ENCODE measurements around the gene GATA5.

Gene GATA5

DNA sequence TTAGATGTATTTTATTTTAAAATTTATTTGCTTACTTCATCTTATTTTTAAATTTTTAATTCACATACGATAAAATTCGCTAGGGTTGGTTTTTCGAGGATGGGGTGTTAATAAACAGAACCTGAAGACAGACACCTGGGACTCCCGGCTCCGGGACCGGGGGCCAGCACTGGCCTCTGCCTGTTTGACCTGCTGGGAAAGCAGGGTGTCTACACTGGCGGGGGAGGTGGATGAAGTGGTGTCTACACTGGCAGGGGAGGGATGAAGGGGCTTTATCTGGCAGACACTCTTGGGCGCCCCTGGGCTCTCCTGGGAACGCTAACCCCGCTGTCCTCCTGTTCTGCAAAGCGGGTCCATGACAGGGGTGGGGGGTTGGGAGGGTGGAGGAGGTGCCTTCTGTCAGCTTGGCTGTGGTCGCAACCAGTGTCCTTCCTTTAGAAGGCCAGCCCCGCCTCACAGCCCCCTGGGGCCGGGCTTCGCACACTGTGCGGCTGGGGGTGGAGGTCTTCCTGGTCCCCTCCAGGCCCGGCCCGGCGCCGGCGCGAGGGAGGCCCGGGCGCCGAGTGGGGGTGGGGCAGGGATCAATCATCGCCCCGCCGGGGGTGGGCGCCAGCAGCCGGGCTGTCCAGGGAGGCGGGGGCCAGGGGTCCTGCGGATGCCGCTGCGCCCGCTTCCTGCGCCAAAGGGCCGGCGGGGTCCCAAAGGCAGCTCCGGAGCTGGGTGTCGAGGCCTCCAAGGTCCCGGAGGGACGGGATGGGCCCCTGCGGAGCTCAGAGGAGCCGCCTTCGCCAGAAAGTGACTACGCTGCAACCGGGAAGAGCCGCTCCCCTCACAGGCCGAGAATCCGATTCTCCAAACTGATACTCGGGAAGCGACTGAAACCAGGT is 1.8 kb downstream of the GATA5 start:
- FAIRE-seq (no peak), DNase-seq (ENCODE audit: low spot score) (no peak)

DNA sequence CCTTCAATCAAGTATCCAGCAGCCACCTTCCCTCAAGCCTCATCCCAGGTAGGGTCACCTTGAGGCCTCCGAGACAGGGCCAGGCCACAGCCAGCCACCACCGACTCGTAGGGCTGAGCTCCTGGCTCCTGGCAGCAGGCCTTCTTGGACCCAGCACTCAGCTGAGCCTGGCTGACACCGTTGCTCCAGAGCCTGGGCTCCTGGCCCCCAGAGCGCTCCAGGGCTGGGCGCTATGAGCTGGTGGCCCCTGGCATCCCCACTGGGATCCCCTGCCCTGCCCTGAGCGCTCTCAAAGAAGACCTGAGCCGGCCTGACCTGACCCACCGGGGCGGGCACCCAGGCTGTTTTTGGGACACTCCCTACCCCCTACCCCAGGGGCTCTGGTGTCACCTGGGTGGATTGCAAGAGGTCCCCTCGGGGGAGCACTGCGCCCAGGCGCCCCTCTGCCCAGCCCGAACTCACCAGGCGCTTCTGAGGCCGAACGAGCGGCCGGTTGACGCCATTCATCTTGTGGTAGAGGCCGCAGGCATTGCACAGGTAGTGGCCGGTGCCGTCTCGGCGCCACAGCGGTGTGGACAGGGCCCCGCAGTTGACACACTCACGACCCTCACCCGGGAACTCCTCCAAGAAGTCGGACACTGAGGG is 2.7 kb downstream of the GATA5 start:
- DNase-seq (ENCODE audit: low spot score): no peak
- FAIRE-seq: no peak

DNA sequence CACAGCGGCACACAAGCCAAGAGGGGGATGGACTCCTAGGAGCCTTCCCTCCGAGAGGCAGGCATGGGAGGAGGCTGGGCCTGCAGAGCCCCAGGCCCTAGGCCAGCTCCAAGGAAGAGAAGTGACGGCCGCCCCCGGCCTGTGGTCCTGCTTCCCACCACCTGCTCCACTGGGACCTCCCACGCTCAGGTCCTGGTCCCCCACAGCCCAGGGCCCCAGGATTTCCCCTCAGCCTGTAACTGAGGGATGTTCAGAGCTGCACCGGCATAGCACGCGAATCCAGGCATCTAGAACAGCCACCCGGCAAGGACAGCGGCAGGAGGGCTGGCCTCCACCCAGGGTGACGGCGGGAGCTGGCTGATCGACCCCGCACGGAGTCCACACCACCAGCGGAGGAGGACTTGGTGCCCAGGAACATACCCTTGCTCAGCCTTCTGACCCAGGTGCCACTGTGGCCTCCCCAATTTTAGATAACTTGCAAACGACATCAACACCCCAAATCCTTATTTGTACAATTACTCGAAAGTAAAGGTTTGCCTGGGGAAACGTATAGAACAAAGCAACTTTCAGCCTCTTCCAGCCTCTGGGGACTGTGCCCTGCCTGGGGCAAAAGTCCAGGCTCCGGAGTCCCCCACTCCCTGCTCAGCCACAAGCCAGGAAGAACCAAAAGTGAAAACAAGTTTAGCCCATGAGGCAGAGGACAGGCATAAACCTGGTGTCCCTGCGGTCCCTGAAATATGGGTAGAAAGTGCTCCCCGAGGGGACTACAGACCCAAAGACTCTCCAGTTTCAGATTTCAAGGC is 3.5 kb downstream of the GATA5 start:
- no peak for DNase-seq (ENCODE audit: low spot score)
- FAIRE-seq: no peak

DNA sequence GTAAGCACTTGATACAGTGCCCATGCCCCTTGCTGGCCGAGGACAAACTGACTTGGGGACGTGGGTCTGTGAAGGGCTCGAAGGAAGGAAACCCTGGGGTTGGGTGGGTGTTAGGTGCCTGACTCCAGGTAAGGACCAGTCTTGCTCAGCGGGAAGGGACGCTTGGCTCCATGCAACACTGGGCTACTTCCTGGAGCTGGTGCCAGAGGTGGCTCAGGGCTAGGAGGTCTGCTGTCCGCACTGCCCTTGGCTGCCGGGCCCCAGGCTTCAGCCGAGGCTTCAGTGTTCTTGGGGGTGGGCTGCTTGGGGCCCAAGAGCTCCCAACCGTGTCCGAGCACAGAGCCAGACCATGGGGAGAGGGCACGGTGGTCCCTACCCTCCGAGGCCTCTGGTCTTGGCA is 5.3 kb downstream of the GATA5 start:
- DNase-seq (ENCODE audit: low spot score) (no peak), FAIRE-seq (no peak)

DNA sequence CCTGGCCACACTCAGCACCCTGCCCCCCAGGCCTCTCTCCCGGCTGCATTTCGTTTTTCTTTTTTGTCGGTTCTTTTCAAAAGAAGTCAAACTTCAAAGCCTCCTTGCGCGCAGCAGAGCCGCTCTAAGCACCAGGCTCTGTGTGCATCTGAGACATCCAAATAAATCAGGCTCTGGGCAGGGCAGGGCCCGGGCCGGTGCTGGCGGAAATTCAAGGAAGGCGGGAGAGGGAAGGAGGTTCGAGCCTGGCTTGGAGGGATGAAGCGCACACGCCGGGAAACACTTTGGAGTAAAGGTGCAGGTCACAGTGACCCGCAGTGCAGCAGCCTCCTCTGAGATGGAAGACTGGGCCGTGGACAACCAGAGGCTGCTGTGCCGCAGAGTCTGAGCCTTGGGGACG is 5.8 kb downstream of the GATA5 start:
- DNase-seq (ENCODE audit: low spot score) (no peak), FAIRE-seq (no peak)

DNA sequence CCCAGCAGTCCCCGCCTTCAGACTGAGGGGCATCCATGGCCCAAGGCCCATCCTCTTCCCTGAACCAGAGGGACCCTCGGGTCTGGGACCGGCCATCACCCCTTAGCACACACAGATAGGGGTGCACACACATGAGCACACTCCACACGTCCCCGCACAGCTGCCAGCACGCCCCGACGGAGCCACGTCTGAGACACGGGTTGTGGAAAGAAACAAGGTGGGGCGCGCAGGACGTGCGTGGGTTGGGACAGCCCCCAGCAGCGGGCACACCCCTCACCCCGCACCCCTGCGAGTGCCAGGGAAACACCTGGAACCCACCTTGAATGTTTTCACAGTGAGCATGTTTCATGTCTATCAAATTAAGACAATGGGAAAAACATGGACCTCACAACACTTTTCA is 6.4 kb downstream of the GATA5 start:
- FAIRE-seq: no peak
- no peak for DNase-seq (ENCODE audit: low spot score)

DNA sequence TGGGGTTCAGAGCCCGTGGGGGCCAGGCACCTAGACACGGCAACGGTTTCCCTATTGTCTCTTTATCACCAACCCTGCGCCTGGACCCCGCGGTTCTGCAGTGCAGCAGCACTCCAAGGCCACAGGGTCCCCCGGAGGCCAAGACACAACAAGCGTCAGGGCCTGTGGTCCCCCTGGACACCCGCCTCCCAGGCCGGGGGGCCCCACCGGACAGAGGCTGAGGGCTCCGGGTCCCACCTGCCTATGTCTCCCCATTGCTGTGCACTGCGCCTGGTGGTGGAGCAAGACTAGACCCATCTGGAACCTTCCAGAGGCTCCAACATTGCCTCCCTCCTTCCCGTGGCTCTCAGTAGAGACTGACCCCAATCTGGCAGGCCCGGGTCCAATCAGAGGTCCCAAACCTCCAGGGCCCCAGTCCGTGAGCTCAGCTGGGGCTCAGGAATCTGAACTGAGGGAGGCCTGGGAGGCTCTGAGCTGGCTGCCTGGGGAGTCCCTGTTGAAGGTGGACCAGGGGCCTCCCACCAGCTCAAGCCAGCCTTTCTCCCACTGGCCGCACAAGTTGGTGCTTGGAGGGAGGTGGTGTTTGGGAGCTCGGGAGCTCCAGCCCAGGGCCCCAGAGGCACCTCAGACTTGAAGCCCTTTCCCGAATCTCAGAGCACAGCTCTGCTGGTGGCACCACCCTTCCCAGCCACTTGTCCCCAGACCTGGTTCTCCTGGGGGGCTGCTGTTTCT is 8.8 kb downstream of the GATA5 start:
- FAIRE-seq: no peak
- DNase-seq (ENCODE audit: low spot score): no peak

DNA sequence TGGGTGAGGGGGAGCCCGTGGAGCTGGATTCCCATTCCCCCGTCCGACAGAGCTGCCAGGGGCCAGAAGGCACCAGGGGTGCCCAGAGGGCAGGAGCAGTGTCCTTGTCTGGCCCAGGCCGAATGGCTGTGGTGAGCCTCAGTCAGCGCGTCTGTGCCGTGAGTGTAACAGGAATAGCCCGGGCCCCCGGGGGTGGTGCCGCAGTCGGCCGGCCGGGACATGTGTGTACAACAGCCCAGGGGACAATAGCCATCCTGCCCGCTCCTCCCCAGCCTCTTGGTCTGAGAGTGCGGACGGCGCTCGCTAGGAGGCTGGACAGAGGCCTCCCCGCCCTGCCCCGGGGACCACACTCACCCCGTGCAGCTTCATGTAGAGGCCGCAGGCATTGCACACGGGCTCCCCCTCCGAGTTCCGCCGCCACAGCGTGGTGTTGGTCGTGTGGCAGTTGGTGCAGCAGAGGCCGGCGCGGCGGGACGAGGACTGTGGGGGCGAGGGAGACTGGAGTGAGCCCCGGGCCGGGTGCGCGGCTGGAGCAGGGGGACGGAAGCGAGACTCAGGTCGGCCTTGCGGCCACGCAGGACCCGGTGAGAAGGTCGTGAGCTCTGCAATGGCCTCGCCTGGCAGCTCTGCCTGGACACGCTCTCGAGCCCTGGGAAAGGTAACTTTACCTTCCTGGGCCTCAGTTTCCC is 9.6 kb downstream of the GATA5 start:
- no peak for FAIRE-seq
- DNase-seq (ENCODE audit: low spot score): no peak

DNA sequence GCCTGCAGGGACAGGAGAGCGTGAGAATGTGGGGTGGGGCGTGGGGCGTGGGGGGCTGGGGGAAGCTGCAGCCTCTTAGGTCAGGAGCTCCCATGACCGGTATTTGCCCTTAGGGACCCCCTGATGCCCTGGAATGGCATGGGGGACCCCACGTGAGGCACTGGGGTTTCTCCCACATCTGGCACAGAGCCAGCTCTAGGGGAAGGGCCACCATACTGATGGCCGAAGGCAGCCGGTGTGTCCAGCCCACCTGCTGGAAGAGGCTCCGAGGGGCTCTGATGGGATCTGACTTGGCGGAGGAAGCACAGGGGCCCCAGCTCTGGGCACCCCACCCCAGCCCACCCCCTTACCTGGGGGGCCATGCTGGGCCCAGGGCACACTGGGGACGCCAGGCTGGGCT is 10.8 kb downstream of the GATA5 start:
- no peak for FAIRE-seq

DNA sequence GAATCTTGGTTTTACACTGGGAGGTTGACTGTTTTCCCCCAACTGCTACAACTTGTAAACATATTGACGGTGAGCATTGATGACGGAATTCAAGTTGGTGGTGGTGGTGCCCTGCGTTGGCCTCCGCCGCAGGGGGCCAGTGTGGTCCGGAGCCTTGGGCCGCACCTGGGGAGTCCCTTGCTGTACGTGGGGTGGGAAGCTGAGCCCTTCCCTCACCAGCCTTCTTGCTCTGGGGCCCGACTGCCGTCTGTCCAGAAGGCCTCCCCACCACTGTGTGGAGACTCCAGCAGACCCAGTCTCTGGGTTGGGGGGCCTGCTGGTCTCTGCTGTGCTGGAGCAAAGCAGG is 11.4 kb downstream of the GATA5 start:
- DNase-seq (ENCODE audit: low spot score): no peak
- no peak for FAIRE-seq

More for the DNA sequence above, 10.8 kb downstream of the GATA5 start:
- DNase-seq (ENCODE audit: low spot score): no peak

DNA sequence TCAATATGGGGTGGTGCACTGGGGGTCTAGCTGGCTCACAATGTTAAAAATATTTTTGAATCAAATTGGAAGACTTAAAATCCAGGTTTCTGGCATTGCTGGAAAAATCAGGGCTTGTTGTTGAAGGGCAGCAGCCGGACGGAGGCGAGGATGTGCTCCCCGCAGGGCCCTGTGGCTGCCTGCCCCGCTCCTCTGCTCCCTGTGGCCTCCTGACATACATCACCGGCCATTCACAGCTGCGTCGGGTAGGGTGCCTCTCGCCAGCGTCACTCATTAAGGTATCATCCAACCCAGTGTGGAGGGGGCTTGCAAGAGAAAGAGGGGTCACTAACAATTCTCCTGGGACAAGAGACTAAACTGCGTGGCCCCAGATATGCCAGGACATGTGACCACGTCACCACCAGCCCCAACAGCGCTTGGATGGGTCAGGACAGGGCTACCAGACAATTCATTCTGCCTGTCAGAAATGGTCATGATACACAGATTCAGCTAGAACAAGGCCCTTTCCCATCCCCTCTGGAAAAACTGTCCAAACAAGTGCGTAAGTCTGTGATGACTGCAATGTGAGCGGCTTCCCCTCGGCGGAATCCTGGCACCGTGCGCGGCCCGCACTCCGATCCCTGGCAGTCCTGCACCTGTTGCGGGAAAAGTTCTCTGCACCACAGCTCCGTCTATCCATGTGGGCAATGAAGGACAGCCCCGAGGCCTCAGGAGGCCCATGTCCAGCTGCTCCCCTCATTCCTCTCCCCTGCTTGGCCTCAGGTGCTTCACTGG is 12.0 kb downstream of the GATA5 start:
- FAIRE-seq (no peak), DNase-seq (ENCODE audit: low spot score) (no peak)

DNA sequence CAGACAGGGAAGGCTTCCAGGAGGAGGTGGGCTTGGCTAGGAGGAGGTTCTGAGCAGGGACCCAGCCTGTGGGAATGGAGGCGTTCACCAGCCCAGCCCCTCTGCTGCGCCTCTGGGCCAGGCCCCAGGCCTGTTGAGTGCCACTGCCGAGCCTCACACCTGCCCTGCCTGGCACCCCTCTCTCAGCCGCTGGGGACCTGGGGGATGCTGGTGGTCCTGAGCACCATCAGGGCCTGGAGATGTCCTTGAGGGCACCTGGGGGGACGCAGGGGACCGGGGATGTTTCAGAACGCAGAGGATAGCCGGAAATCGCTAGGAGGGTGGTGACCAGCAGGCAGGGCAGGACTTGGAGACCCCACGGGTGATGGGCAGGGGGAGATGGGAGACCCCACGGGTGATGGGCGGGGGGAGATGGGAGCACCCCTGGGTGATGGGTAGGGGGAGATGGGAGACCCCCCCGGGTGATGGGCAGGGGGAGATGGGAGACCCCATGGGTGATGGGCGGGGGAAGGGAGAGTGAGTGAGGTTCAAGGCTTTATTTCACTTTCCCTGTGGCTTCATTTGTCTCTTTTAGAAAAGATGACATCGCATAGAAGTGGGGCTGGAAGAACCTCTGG is 12.7 kb downstream of the GATA5 start:
- no peak for DNase-seq (ENCODE audit: low spot score)
- no peak for FAIRE-seq

DNA sequence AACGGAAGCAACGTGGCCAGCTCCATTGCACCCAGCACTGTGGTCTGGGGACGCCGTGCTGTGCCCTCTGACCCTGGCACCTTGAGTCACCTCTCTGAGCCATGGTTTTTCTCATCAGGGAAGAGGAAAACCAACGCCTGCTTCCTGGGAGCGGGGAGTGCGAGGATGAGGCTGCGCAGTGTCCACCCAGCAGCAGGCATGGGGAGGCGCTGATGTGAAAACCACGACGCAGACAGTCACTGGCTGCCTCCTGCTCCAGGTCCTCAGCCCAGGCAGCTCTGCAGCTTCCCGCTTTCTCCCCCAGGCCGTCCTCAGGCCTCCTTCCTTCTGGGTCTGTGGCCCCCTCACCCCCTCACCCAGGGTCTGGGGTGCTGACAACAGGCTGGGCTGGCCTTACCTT is 14.0 kb downstream of the GATA5 start:
- FAIRE-seq: no peak
- DNase-seq (ENCODE audit: low spot score): no peak

DNA sequence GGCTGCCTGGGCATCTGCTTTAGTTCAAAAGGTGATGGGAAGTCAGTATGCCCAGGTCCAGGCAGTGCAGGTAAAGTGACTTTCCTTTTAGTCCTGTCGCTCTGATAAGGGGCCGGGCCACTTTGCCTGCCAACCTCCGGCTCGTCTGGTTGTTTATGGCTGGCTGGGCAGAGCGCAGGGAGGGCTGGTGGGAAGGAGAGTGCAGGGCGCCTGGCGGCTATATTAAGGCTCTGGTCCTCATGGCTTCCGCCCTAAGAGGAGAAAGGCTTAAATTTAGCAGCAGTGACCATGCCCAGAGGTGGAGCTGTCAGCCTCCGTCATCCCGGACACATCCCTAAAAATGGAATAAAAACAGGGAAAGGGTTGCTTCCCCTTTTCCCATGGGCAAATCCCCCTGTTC is 14.6 kb downstream of the GATA5 start:
- FAIRE-seq (no peak), DNase-seq (ENCODE audit: low spot score) (no peak)

DNA sequence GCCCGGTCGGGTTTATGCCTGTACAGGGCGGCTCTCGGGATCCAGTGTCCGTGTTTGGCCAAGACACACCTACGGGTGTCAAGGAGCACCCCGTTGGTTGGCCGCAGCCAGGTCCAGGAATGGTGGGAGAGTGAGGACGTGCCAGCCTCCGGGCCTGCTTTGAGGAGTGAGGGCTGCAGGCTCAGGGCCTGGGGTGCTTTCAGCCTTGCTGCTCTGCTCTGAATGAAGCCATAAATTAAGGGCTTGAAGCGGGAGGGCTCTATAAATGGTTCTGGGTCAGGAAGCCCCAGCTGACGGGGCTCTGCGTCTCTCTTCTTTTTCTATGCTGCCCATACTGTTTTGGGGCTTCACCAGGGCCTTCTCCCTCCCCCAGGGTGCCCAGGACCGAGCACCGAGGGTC is 15.1 kb downstream of the GATA5 start:
- FAIRE-seq: no peak

DNA sequence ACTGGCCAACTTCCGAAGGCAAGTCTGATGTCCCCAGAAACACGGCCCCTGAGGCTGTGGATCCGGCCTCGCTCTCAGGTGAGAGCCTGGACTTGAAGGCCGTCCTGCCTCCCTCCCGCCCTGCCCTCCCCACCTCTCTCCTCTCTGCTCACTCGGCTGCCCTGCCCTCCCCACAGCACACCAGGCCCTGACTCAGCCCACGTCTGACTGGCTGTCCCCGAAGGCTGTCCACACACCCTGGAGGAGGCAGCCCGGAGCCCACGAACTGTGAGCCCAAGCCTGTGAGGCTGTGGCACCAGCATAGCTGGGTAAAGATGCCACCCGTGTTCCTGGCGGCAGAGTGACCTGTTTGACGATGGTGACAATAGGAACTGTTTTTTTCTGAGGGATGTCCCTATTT is 16.3 kb downstream of the GATA5 start:
- FAIRE-seq (no peak), DNase-seq (ENCODE audit: low spot score) (no peak)

More for the DNA sequence above, 15.1 kb downstream of the GATA5 start:
- DNase-seq (ENCODE audit: low spot score): no peak

DNA sequence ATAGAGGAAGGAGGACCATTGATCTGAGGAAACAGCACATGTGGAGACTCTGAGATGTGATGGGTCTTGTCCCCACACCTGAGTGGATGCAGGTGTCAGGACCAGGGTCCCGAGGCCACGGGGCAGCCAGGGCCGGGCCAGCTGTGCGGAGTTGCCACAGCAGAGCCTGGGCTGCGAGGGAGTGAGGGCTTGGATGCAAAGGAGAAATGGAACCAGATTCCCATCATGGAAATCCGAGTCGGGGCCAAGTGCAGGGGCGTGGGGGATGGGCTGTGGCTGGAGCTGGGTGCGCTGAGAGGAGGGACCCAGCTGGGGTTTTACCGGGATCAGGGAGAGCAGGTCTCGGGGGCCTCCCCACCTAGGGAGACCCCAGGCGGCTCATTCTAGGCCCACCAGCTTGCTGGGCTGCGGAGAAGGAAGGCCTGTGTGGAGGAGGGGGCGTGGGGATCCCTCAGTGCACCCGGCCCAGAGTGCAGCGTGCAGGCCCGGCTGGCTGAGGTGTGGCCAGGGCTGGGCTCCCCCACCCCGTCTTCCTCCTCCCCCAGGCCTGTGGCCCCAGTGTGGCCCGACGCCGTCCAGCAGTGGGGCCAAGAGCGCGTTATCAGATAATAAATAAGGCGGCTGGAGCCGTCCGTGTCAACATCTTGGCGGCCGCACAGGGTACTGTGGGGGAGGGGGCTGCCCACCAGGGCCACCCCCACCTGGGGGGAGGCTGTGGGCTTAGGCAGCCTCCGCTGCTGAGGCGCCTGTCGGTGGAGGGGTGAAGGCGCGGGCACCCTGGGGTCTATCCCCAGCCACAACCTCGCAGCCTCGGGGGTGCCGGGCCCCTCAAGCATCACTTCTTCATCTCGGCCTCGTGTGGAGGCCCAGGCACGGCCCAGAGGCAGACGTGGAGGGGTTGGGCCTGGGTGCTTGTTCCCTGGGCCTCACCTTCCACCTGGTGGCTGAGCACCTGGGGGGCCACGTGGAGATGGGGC is 17.2 kb downstream of the GATA5 start:
- FAIRE-seq (no peak), DNase-seq (ENCODE audit: low spot score) (no peak)

DNA sequence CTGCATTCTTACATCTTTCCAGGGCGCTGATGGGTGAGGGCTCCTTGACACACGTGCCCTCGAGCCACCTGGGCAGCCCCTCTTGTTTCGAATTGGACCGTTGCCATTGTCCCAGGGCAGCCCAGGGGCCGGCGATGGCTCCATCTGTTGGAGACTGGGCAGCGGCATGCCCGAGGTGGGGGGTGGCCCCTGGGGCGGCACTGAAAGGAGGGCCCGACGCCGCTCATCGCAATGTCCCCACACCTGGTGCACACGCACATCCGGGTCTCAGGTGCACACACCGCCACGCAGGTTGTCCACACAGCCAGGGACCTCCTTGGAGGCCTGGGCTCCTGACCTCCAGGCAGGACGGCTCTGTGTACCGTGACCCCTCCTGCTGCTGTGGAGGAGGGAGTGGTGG is 18.0 kb downstream of the GATA5 start:
- DNase-seq (ENCODE audit: low spot score) (no peak), FAIRE-seq (no peak)

DNA sequence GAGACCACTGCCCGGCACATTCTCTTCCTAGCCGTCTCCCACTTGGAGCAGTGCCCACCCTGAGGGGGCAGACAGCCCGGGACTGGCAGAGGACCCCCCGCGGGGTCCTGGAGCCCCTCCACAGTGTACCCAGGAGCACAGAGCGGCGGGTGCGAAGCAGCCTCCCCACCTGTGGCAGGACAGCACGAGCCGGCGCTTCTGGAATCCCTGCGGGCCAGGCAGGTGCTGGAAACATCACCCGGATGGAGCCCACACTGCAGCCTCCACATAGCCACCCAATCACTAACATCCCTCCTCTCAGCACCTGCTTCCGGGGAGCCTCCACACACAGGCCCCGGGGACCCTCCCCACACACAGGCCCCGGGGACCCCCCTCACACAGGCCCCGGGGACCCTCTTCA is 18.7 kb downstream of the GATA5 start:
- FAIRE-seq: no peak

More for the DNA sequence above, 18.7 kb downstream of the GATA5 start:
- DNase-seq (ENCODE audit: low spot score): no peak
